HG03066 (cell line): ENCODE results near the gene MCTP2.

ENCODE experiments used
- ATAC-seq: cut with Tn5 transposase; IDR thresholded peaks from one replicate; pipeline ENCODE4 v1.9.1; 2021; ENCODE audit warnings: low read depth; ENCODE audit not compliant: unreplicated experiment

The MCTP2 gene

GRCh38 chr15:94432279-94432678, 200.9 kb downstream of the MCTP2 start:
- no peak for ATAC-seq

DNA sequence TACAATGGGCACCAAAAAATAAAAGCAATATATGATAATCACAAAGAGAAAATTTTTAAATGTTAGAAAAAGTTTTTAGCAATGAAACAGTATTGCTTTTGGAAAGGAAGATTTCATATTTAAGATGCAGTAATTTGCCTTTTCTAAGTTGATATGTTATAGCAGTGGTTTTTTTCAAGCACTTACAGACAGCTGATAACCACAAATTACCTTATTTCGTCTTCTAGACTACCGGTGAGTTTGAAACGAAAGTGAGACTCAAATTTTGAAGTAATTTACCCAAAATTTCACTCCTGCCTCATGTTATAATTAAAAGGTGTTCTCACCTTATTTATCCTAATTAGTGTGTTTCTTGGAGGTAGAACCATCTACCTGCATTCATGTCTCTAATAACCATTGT, 207.8 kb downstream of the MCTP2 start:
- no peak for ATAC-seq

DNA sequence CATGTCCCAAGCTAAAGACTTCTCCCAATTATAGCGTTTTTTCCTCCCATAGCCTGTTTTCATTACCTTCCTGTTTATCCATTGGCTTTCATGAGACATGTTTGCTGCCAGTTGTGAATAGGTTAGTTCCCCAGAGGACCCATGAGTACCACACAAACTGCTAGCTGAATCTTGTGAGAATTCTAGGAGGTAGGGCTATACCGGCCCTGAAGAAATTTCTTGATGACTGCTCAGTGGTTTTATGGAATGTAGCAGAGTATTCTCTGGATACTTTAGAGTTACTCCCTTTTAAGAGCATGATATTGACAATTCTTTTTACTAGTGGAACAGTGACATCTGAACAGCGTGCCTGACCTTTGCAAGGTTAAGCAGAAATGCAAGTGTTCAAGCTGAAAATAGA, 210.4 kb downstream of the MCTP2 start:
- no peak for ATAC-seq

- ATAC-seq: no peak
These were observed 211.1 kb downstream of the MCTP2 start for GRCh38 chr15:94442480-94442879.

DNA sequence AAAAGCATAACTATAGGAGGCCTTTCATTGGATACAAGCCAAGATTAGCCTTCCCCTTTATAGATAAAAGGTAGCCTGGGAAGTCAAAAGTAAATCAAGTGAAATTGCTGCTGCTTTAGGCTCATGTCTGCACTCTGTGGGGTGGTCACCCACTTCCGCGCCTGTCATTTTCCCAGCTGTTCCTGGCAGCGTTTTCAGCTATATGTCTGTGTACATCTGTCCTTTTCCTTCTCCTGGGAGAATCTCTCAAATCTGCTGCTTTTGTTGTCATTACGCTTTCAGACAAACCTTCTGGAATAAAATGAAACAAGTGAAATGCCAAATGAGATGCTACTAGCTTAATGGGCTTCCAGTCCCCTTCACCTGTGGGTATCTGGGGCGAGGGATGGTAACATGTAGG, 211.8 kb downstream of the MCTP2 start:
- no peak for ATAC-seq

DNA sequence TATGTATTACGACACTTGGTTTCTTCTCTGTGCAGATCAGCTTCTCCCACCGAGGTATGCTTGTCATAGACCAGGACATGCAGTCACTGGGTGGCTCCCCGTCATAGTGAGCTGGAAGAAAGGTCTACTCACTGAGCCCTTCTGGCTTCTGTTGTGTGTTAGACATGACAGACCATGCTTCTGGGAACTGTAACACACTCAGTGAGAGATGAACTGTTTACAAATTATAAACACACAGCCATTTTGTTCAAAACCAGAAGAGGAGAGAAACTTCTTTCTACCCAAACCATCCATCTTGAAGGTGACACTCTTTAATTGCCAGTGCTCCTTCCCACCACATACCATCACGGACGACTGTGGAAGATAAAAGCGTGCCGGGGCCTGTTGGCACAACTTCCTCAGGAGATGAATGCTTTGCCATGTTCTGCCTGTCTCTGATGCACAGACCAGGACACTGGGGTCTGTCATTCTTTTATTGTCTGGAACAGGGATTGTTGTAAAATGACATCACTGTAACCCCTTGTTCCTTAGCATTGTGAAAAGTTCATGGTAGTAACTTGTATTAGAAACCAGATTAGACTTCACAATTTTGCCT, 214.3 kb downstream of the MCTP2 start:
- no peak for ATAC-seq

- ATAC-seq: no peak
These were observed 215.1 kb downstream of the MCTP2 start for GRCh38 chr15:94446441-94446840.

- ATAC-seq: no peak
These were observed 220.1 kb downstream of the MCTP2 start for GRCh38 chr15:94451466-94451865.

DNA sequence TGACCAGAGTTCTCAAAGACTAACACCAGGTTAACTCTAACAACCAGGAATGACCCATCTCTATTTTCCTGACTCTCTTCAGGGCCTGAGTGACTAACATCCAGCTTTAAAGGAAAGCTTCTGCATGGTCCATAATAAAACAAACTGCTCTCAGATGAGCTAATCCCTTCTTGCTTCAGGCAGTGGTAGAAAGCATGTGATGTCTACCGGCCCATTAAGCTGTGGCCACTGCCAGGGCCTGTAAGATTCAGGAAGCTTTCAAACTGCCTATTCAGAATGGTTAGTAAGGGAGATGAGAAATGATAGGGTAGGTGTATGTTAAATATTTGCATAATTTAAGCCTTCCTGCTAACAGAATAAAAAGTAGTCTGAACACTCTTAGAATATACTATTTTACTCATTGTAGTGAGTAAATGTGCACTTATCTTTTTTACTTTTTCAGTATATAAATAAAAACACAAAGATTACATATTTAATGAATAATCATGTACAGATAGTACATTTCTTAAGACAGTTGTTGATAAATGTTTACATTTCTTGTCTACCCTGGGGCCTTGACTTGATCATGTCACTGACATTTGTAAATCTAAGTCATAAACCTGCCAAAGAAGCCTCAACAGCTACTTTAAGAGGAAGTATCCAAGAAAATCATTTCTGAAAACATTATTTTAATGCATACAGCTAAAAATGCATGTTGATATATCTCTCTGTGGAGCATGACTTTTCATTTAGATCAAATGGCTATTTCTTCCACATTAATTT, 222.0 kb downstream of the MCTP2 start:
- no peak for ATAC-seq

- ATAC-seq: no peak
These were observed 223.9 kb downstream of the MCTP2 start for GRCh38 chr15:94455297-94455696.

DNA sequence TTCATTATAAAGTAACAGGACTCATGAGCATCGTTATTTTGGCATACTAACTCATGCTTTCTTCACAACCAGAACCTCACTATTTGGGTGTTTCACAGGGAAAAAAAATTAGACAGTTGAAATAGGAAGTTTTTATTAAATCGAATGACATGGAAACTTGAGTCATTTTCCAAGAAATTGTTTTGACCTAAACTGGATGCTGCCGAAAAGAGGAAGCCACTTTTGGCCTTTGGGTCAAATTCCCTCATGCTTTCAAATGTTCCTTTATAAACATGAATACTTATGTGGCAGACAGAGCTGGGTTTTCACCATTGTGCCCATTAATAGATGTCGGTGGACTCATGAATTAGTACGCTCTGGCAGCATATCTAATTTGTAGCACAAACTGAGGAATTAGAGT, 224.9 kb downstream of the MCTP2 start:
- ATAC-seq: no peak

DNA sequence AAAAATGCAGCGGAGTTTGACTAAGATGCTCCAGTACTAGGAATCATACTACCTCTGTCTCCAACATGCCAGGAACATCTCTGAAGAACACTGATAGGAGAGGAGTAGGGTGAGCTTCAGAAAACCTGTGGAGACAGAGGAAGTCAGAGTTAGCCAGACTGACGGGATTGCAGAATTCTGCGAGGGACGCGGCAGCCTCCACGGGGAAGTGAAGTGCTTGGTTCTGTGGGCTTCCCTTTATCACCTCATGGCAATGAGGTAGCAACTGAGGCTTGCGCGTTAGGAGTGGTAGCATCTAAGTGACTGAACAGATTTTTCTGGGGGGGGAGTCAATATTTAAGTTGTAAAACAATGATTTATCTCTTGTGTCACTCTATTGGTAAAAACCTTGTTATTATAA, 226.3 kb downstream of the MCTP2 start:
- no peak for ATAC-seq

DNA sequence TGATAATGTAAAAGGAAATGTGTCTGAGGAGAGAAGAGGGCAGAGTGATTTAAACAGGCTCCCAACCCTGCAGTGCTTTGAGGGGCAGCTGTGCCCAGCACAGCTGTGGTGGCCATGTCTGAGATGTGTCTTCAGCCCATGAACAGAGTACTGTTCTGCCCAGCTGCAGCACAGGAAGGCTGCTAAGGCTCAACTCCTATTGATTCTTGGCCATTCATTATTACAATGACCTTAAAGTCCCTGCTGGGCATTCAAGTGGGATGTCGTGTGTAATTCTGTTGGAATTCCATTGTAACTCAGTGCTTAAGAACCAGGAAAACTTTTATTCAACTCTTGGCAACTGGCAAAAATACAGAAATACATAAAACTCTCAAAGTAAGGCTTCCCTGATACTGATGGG, 229.3 kb downstream of the MCTP2 start:
- ATAC-seq: no peak

GRCh38 chr15:94467034-94467433, 235.7 kb downstream of the MCTP2 start:
- no peak for ATAC-seq

DNA sequence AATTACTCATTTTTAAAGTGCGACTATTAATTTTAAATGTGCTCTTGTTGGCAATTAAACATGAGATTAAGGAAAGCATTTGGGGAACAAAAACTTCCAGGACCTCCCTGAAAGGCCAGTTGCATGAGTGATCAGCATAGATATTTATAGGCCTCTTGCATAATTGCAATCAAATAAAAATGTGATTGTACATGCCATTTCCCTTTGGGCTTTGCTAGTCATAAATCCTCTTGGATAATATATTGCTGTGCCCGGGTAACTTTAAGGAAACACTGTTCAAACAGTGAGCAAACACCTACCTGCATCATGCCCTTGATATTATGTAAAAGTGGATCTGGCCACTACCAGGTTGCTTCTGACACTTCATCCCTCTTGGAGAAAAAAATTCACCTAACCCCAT, 239.1 kb downstream of the MCTP2 start:
- no peak for ATAC-seq

GRCh38 chr15:94476686-94477085, 245.3 kb downstream of the MCTP2 start:
- ATAC-seq: no peak

- no peak for ATAC-seq
These were observed 246.7 kb downstream of the MCTP2 start for GRCh38 chr15:94477913-94478553.

DNA sequence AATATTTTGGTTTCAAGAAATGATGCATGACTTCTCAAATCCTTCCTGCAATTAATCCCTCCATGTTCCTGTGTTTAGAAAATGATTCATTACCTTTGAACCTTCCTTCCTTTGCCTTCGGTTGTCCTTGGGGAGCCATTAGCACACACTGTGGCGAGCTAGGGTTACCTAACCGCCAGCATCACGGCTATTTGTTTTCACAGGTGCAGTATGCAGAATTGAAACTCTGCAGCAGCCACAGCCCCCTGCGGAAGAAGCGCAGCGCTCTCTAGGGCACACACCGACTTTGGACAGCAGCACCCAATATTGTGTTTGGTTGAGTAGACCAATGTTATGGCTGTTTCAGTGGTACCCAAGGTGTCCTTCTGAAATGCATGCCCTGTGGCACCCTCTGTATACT, 247.4 kb downstream of the MCTP2 start:
- ATAC-seq: no peak

- no peak for ATAC-seq
These were observed 249.0 kb downstream of the MCTP2 start for GRCh38 chr15:94480289-94480834.

- no peak for ATAC-seq
These were observed 253.9 kb downstream of the MCTP2 start for GRCh38 chr15:94485148-94485719.

DNA sequence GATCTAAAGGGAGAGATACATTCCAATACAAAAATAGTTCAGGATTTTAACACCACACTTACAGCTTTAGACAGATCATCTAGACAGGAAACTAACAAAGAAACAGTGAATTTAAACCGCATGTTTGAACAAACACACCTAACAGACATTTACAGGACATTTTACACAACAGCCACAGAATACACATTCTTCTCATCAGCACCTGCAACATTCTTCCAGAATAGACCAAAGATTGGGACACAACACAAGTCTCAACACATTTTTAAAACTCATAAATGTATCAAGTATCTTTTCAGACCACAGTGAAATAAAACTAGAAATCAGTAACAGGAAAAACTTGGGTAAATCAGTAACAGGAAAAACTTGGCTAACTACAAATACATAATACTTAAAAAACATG, 256.3 kb downstream of the MCTP2 start:
- ATAC-seq: no peak
